HG03196 (cell line): ENCODE measurements around the gene LILRA5.
"Not testable (repeated sequence)": the region's sequence is repeated elsewhere in the genome, so short reads cannot be mapped to it uniquely, and the experiment has no call there.

Source experiments
- ATAC-seq: cut with Tn5 transposase; IDR thresholded peaks from one replicate; pipeline ENCODE4 v1.9.1; 2021; ENCODE audit not compliant: unreplicated experiment

The LILRA5 gene

GRCh38 chr19:54312436-54313377 is at the start of gene LILRA5:
LILRA5 (minus strand) TSS chr19:54313166; CDS start chr19:54313019, 147 bp downstream.
- ATAC-seq: no peak

- ATAC-seq: not testable (repeated sequence)
Observed at GRCh38 chr19:54361680-54362422, 48.9 kb upstream of the LILRA5 start.

- ATAC-seq: peak; percentile 78
Observed at GRCh38 chr19:54359149-54359820, 46.3 kb upstream of the LILRA5 start.

- ATAC-seq: no peak
Observed at GRCh38 chr19:54357381-54357780, 44.4 kb upstream of the LILRA5 start.

- no peak for ATAC-seq
Observed at GRCh38 chr19:54356444-54357056, 43.6 kb upstream of the LILRA5 start.

- no peak for ATAC-seq
Observed at GRCh38 chr19:54355675-54356074, 42.7 kb upstream of the LILRA5 start.

- no peak for ATAC-seq
Observed at GRCh38 chr19:54354761-54355160, 41.8 kb upstream of the LILRA5 start.

GRCh38 chr19:54352546-54352945 is 39.6 kb upstream of the LILRA5 start:
- ATAC-seq: no peak

- ATAC-seq: no peak
Observed at GRCh38 chr19:54352041-54352440, 39.1 kb upstream of the LILRA5 start.

- no peak for ATAC-seq
Observed at GRCh38 chr19:54351474-54351873, 38.5 kb upstream of the LILRA5 start.

GRCh38 chr19:54345938-54346386 is 33.0 kb upstream of the LILRA5 start:
- ATAC-seq: no peak

- no peak for ATAC-seq
Observed at GRCh38 chr19:54343868-54344267, 30.9 kb upstream of the LILRA5 start.

- ATAC-seq: no peak
Observed at GRCh38 chr19:54341295-54341694, 28.3 kb upstream of the LILRA5 start.

GRCh38 chr19:54339646-54340358 is 26.8 kb upstream of the LILRA5 start:
- no peak for ATAC-seq

GRCh38 chr19:54338521-54338920 is 25.6 kb upstream of the LILRA5 start:
- ATAC-seq: no peak

- no peak for ATAC-seq
Observed at GRCh38 chr19:54337858-54338230, 24.9 kb upstream of the LILRA5 start.

- ATAC-seq: no peak
Observed at GRCh38 chr19:54336893-54337857, 24.2 kb upstream of the LILRA5 start.

GRCh38 chr19:54335979-54336892 is 23.3 kb upstream of the LILRA5 start:
- ATAC-seq: no peak
